ENCODE results near the gene PDE11A. TPM values are rescaled to one million over a fixed set of nuclear protein-coding genes. Genes with fewer than 3 reads are reported as not detected.

The PDE11A gene
- total and polyA plus RNA-seq, 2 donors from 2014 or later, result 0.58 to 0.82 TPM

GRCh38 chr2:177759443-177759842 is 313.1 kb downstream of the PDE11A start:
- Histone ChIP-seq H3K27ac (ENCODE audit: low read depth in 2 of 2, low read length in 2 of 2) (no peak overlapping the region), H3K9ac (ENCODE audit: low read length in 3 of 3) (no peak overlapping the region), H3K4me1 (ENCODE audit: control insufficient read depth in 2 of 3, insufficient read depth in 2 of 3, low read depth in 1 of 3, low read length in 3 of 3) (peaks cover 0 to 2% (median 0%) of the 10 kb centered on the region in 3 donors), H3K9me3 (ENCODE audit: control insufficient read depth in 2 of 3, insufficient read depth in 1 of 3, low read length in 3 of 3) (no peaks in the 10 kb centered on the region), H3K36me3 (ENCODE audit: control insufficient read depth in 2 of 3, insufficient read depth in 3 of 3, low read length in 3 of 3) (no peaks in the 10 kb centered on the region), H3K27me3 (ENCODE audit: control insufficient read depth, insufficient read depth, low read length) (no peaks in the 10 kb centered on the region), H3K4me3 (ENCODE audit: low read length in 3 of 3) (no peak overlapping the region)
- DNase-seq (no peak), FAIRE-seq (no peak)
- no peak for TF ChIP-seq CTCF (IDR thresholded peaks at IDR 0.05; ENCODE audit: borderline replicate concordance, extremely low read depth, insufficient read depth)
- intact Hi-C loops (cut with DNase I), result no loop called here

- no peak overlapping the region for H3K4me3 ChIP-seq (ENCODE audit: low read length in 3 of 3)
- peaks cover 2 to 3% (median 2%) of the 10 kb centered on the region in 3 donors for H3K4me1 ChIP-seq (ENCODE audit: control insufficient read depth in 2 of 3, insufficient read depth in 2 of 3, low read depth in 1 of 3, low read length in 3 of 3)
- peak in 4 of 5 donors; percentile 74 to 92 (median 80) for DNase-seq
- H3K9ac ChIP-seq (ENCODE audit: low read length in 3 of 3), result no peak overlapping the region
- H3K9me3 ChIP-seq (ENCODE audit: control insufficient read depth in 2 of 3, insufficient read depth in 1 of 3, low read length in 3 of 3), result no peaks in the 10 kb centered on the region
- intact Hi-C loops (cut with DNase I), result no loop called here
- TF ChIP-seq CTCF (IDR thresholded peaks at IDR 0.05; ENCODE audit: borderline replicate concordance, extremely low read depth, insufficient read depth), result peak; percentile 58
- no peak overlapping the region for H3K27ac ChIP-seq (ENCODE audit: low read depth in 2 of 2, low read length in 2 of 2)
- no peak for FAIRE-seq
- no peaks in the 10 kb centered on the region for H3K27me3 ChIP-seq (ENCODE audit: control insufficient read depth, insufficient read depth, low read length)
- H3K36me3 ChIP-seq (ENCODE audit: control insufficient read depth in 2 of 3, insufficient read depth in 3 of 3, low read length in 3 of 3), result no peaks in the 10 kb centered on the region
Measured at GRCh38 chr2:177758591-177759371, 313.8 kb downstream of the PDE11A start.

- Histone ChIP-seq H3K27ac (ENCODE audit: low read depth in 2 of 2, low read length in 2 of 2) (no peak overlapping the region), H3K36me3 (ENCODE audit: control insufficient read depth in 2 of 3, insufficient read depth in 3 of 3, low read length in 3 of 3) (no peaks in the 10 kb centered on the region), H3K9ac (ENCODE audit: low read length in 3 of 3) (no peak overlapping the region), H3K4me3 (ENCODE audit: low read length in 3 of 3) (no peak overlapping the region), H3K27me3 (ENCODE audit: control insufficient read depth, insufficient read depth, low read length) (no peaks in the 10 kb centered on the region), H3K9me3 (ENCODE audit: control insufficient read depth in 2 of 3, insufficient read depth in 1 of 3, low read length in 3 of 3) (no peaks in the 10 kb centered on the region), H3K4me1 (ENCODE audit: control insufficient read depth in 2 of 3, insufficient read depth in 2 of 3, low read depth in 1 of 3, low read length in 3 of 3) (peaks cover 2 to 3% (median 2%) of the 10 kb centered on the region in 3 donors)
- no peak for TF ChIP-seq CTCF (IDR thresholded peaks at IDR 0.05; ENCODE audit: borderline replicate concordance, extremely low read depth, insufficient read depth)
- intact Hi-C loops (cut with DNase I), result no loop called here
- no peak for FAIRE-seq
- peak in 2 of 5 donors; percentile 58 to 70 for DNase-seq
Measured at GRCh38 chr2:177756336-177756735, 316.2 kb downstream of the PDE11A start.

Data from kidney (tissue), 14 donors.